Smooth muscle cell (in vitro differentiated cells): ENCODE data around the gene ABCD4. TPM values are rescaled to one million over a fixed set of nuclear protein-coding genes. Genes with fewer than 3 reads are reported as not detected.

Experiments used
- DNase-seq: peaks from one replicate; lab custom pipeline; 2025; ENCODE audit not compliant: unreplicated experiment; lab: John Stamatoyannopoulos, UW
- H2AFZ ChIP-seq: fragments of 200-600 bp; sonication (generic); 2 replicates; pipeline ENCODE4 v1.6.0; 2016; ENCODE audit warnings: antibody characterized with exemption, low read depth, mild to moderate bottlenecking
- H3F3A ChIP-seq: fragments of 200-600 bp; sonication (generic); 2 replicates; pipeline ENCODE4 v1.6.0; 2017; ENCODE audit warnings: antibody characterized with exemption, low read depth
- H3K27ac ChIP-seq: fragments of 200-600 bp; sonication (generic); 2 replicates; pipeline ENCODE4 v1.5.1; 2016; ENCODE audit warnings: low read depth, mild to moderate bottlenecking
- H3K27me3 ChIP-seq: fragments of 200-600 bp; sonication (generic); 2 replicates; pipeline ENCODE4 v1.6.1; 2016; ENCODE audit warnings: low read depth, mild to moderate bottlenecking
- H3K36me3 ChIP-seq: fragments of 200-600 bp; sonication (generic); 2 replicates; pipeline ENCODE4 v1.5.1; 2016; ENCODE audit warnings: low read depth
- H3K4me1 ChIP-seq: fragments of 200-600 bp; sonication (generic); 2 replicates; pipeline ENCODE4 v1.5.1; 2016; ENCODE audit warnings: low read depth
- H3K4me2 ChIP-seq: fragments of 200-600 bp; sonication (generic); 2 replicates; pipeline ENCODE4 v1.6.0; 2016; ENCODE audit warnings: mild to moderate bottlenecking
- H3K4me3 ChIP-seq: fragments of 200-600 bp; sonication (generic); 2 replicates; pipeline ENCODE4 v1.5.1; 2016; ENCODE audit warnings: mild to moderate bottlenecking
- H3K79me2 ChIP-seq: fragments of 200-600 bp; sonication (generic); 2 replicates; pipeline ENCODE4 v1.6.0; 2016; ENCODE audit warnings: low read depth, mild to moderate bottlenecking
- H3K9ac ChIP-seq: fragments of 200-600 bp; sonication (generic); 2 replicates; pipeline ENCODE4 v1.6.0; 2016; ENCODE audit warnings: low read depth
- H3K9me3 ChIP-seq: fragments of 200-600 bp; sonication (generic); replicated peaks from 2 replicates; pipeline ENCODE4 v1.5.1; 2016; ENCODE audit warnings: low read depth
- H4K20me1 ChIP-seq: fragments of 200-600 bp; sonication (generic); 2 replicates; pipeline ENCODE4 v1.6.0; 2016; ENCODE audit warnings: low read depth
- WGBS: methylation state at CpG from one replicate; pipeline ENCODE4 v1.1.7; 2016; ENCODE audit warnings: low lambda C conversion rate; 5-methylcytosine and 5-hydroxymethylcytosine counted together
- polyA plus RNA-seq: library from polyadenylated mRNA; unstranded; fragments of >200 nt; fragmentation: Nextera tagmentation; extraction: Ambion mirVana; gene quantifications from 2 replicates; pipeline ENCODE4 v1.2.1, GENCODE V29; 2016
- total RNA-seq: library from RNA; depleted of rRNA; stranded (reverse); fragments of >200 nt; gene quantifications from 2 replicates; pipeline ENCODE4 v1.2.3, GENCODE V29; 2014
- TF ChIP-seq, protein P1 (sequence below): fragments of 200-600 bp; sonication (generic); IDR thresholded peaks from 2 replicates; pipeline ENCODE4 v1.5.1; 2017; ENCODE audit warnings: borderline replicate concordance, mild to moderate bottlenecking, antibody characterized with exemption; ENCODE audit not compliant: insufficient read depth, poor library complexity, severe bottlenecking

The ABCD4 gene
- total and polyA plus RNA-seq, 2 experiments from 2014 or later: 19.3 to 33.8 TPM

DNA sequence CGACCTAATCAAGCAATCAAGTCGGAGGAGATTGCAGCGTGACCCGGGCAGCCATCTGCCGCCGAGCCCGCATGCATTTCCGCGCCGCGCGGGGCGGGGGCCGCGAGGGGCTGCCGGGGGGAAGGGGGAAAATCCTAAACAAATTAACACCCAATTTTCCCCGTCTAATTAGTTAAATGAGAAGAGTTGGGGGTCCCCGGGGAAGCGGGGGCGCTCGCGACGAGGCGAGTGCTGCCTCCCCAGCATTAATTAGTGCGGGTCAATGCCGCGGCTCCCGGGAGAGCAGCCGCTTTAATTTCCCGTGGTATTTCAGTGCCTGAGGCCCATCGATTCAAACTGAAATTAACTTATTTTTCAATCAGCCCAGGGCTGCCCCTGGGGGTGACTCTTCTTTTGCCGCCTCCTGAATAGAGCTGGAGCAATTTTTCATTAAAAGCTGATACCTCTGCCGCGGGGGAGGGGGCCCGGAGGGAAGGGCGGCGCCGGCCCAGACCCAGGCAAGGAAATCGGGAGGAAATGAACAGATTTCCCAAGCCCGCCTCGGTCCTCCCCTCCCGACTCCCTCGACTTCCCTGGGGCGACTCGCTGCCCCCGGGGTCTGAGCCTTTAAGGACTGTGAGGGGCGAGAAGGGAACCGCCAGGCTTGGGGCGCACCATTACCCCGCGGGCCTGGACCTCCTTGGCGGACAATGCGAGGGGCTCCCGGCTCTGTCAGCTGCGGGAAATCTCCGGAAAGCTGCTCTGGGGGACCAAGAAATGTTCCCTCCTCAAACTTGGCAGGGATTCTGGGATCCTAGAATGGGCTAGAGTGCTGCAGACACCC, 44.6 kb downstream of the ABCD4 start:
- Histone ChIP-seq H3K4me2 (peak overlapping the region; percentile 100), H3K9me3 (no peaks in the 10 kb centered on the region), H3K27ac (no peak overlapping the region), H3K9ac (peak overlapping the region; percentile 33), H3K4me3 (peak overlapping the region; percentile 80), H4K20me1 (no peaks in the 10 kb centered on the region), H3K4me1 (peaks cover 5% of the 10 kb centered on the region), H3K79me2 (no peaks in the 10 kb centered on the region), H3K27me3 (peaks cover 51% of the 10 kb centered on the region), H2AFZ (peak overlapping the region; percentile 79), H3F3A (no peaks in the 10 kb centered on the region), H3K36me3 (no peaks in the 10 kb centered on the region)
- DNase-seq: no peak
- TF ChIP-seq, protein P1, sequence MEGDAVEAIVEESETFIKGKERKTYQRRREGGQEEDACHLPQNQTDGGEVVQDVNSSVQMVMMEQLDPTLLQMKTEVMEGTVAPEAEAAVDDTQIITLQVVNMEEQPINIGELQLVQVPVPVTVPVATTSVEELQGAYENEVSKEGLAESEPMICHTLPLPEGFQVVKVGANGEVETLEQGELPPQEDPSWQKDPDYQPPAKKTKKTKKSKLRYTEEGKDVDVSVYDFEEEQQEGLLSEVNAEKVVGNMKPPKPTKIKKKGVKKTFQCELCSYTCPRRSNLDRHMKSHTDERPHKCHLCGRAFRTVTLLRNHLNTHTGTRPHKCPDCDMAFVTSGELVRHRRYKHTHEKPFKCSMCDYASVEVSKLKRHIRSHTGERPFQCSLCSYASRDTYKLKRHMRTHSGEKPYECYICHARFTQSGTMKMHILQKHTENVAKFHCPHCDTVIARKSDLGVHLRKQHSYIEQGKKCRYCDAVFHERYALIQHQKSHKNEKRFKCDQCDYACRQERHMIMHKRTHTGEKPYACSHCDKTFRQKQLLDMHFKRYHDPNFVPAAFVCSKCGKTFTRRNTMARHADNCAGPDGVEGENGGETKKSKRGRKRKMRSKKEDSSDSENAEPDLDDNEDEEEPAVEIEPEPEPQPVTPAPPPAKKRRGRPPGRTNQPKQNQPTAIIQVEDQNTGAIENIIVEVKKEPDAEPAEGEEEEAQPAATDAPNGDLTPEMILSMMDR: no peak
- 8% methylated on average over 44 of the region's 56 CpGs for WGBS

DNA sequence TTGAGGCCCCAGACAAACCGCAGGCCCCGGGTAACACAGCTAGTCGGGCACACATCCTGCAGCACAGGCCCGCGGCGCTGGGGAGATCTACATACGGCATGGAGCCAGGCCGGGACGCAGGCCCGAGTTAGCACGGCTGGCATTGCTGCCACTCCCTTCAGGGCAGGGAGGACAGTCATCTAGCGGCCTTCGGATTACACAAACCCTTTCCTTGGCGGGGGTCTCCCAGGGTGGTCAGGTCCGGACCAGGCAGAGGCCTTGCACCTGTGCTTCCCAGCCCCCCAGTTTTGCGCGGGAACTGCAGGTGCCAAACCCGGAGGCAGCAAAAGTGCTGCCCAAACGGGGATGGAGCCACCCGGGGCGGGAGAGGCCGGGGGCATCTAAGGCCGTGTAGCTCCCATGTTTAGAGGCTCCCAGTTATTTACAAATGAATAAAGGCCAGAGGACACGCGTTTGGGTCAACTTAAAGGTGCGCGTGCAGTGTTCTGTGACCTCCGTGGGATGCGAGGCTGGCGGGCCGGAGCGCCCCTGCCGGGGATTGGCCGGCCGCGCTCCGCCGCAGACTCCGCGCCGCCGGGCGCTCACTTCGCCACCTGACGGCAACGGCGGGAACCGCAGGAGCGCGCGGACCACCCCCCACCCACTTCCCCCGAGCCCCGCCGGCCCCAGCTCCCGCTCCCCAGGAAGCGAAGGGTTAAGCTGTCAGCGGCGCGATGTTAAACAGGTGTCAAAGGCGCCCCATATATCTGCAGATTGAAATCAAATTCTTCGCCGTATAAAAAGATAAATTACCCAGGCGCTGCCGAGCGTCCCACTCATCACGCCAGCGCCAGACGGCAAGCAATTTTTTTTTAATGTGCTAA, 45.4 kb downstream of the ABCD4 start:
- Histone ChIP-seq H3F3A (no peaks in the 10 kb centered on the region), H3K9me3 (no peaks in the 10 kb centered on the region), H3K27ac (no peak overlapping the region), H3K4me2 (peak overlapping the region; percentile 100), H3K36me3 (no peaks in the 10 kb centered on the region), H3K9ac (peak overlapping the region; percentile 33), H3K27me3 (peaks cover 58% of the 10 kb centered on the region), H4K20me1 (no peaks in the 10 kb centered on the region), H3K4me3 (peak overlapping the region; percentile 80), H3K4me1 (peaks cover 5% of the 10 kb centered on the region), H2AFZ (peak overlapping the region; percentile 79), H3K79me2 (no peaks in the 10 kb centered on the region)
- DNase-seq: peak; percentile 7
- WGBS: 23% methylated on average over 57 of the region's 68 CpGs
- TF ChIP-seq, protein P1: peak; percentile 83

DNA sequence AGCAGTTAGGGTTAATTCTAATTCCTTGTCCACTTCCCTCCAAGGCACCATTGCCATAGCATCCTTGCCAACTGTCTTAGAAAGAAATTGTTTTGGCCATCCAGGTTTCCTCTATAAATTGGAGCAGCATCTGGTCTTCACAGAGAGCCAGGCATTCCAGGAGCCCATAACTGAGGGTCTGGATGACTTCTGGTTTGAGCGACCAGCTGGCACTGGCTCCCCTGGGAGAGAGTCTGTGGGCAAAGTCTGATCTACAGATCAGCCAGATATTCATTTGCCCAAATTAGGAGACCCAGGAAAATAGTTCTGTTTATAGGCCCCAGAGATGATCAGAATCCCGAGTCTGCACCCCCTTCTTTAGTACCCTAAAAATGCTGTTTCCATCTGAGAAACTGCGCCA, 47.5 kb downstream of the ABCD4 start:
- Histone ChIP-seq H3K4me1 (peaks cover 8% of the 10 kb centered on the region), H3K4me2 (no peak overlapping the region), H3K9me3 (no peaks in the 10 kb centered on the region), H4K20me1 (no peaks in the 10 kb centered on the region), H3K27me3 (peaks cover 68% of the 10 kb centered on the region), H2AFZ (no peak overlapping the region), H3K36me3 (no peaks in the 10 kb centered on the region), H3K4me3 (no peak overlapping the region), H3F3A (no peaks in the 10 kb centered on the region), H3K79me2 (no peaks in the 10 kb centered on the region), H3K27ac (no peak overlapping the region), H3K9ac (no peak overlapping the region)
- TF ChIP-seq, protein P1: no peak
- no peak for DNase-seq
- 83% methylated on average over 3 of the region's 3 CpGs for WGBS
